GM23248 (cell line): ENCODE data around the gene FBXW4.

Experiments
- EZH2 ChIP-seq: fragments of 200-600 bp; sonication (generic); IDR thresholded peaks from 2 replicates; pipeline ENCODE4 v1.6.1; 2018; ENCODE audit warnings: antibody characterized with exemption, mild to moderate bottlenecking; ENCODE audit not compliant: insufficient read depth, poor library complexity, severe bottlenecking
- EZH2phosphoT487 ChIP-seq: fragments of 200-600 bp; sonication (generic); IDR thresholded peaks from 2 replicates; pipeline ENCODE4 v1.6.1; 2018; ENCODE audit warnings: antibody characterized with exemption, moderate library complexity, mild to moderate bottlenecking, low read depth; ENCODE audit not compliant: insufficient read depth

- TF ChIP-seq EZH2 (no peak), EZH2phosphoT487 (no peak)
Measured at GRCh38 chr10:101601541-101601940, 93.4 kb downstream of the FBXW4 start.
